Measurements from ENCODE around the gene PGA4.

PGA4 gene

GRCh38 chr11:61277186-61278000 lies 55.2 kb downstream of the PGA4 start:
- Mint-ChIP-seq H3K4me1 (peaks cover 6% of the 10 kb centered on the region), H3K36me3 (peaks cover 5% of the 10 kb centered on the region), H3K27me3 (no peaks in the 10 kb centered on the region), H3K27ac (no peak overlapping the region), H3K4me3 (no peak overlapping the region), H3K9me3 (peaks cover 3% of the 10 kb centered on the region)
- ATAC-seq: no peak

DNA sequence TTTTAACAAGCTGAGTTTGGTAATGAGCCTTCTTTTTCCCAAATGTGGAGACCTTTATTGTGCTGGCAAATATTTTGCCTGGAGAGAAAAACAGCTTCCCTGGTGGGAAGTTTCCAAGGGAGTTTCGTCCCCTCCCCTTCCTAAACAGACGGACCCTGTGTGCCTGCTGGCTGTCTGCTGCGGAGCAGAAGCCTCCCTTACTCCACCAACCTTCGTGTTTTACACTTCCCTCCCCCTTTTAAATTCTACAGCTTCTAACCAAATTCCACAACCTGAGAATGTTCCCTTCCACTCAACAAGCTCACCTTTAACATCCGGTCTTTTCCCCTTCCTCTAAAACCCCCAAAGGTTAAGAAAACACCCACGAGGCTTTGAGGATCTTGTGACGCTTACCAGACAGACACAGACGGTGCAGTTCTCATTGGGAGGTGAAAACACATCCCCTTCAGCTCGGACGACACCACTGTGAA lies 55.9 kb downstream of the PGA4 start:
- Mint-ChIP-seq H3K4me1 (peaks cover 6% of the 10 kb centered on the region), H3K27me3 (no peaks in the 10 kb centered on the region), H3K4me3 (no peak overlapping the region), H3K27ac (no peak overlapping the region), H3K9me3 (peaks cover 3% of the 10 kb centered on the region), H3K36me3 (peaks cover 5% of the 10 kb centered on the region)
- no peak for ATAC-seq

- ATAC-seq: no peak
- Mint-ChIP-seq H3K27ac (no peak overlapping the region), H3K4me3 (no peak overlapping the region), H3K4me1 (peaks cover 6% of the 10 kb centered on the region), H3K9me3 (peaks cover 5% of the 10 kb centered on the region), H3K27me3 (no peaks in the 10 kb centered on the region), H3K36me3 (peaks cover 14% of the 10 kb centered on the region)
These were observed 58.0 kb downstream of the PGA4 start for GRCh38 chr11:61279934-61280659.

- Mint-ChIP-seq H3K36me3 (peaks cover 14% of the 10 kb centered on the region), H3K27me3 (no peaks in the 10 kb centered on the region), H3K4me1 (peaks cover 6% of the 10 kb centered on the region), H3K4me3 (no peak overlapping the region), H3K9me3 (peaks cover 5% of the 10 kb centered on the region), H3K27ac (no peak overlapping the region)
- ATAC-seq: no peak
These were observed 58.9 kb downstream of the PGA4 start for GRCh38 chr11:61280883-61281580.
